Effector memory CD8-positive, alpha-beta T cell (primary cell): ENCODE measurements around the gene BBOX1.
"Not testable (repeated sequence)": the region's sequence is repeated elsewhere in the genome, so short reads cannot be mapped to it uniquely, and the experiment has no call there.

ENCODE experiments used
- ATAC-seq: fragments of 150-1000 bp; cut with Tn5 transposase; replicated peaks from 2 replicates; pipeline ENCODE4 v1.10.0; 2021; ENCODE audit warnings: mild to moderate bottlenecking, moderate library complexity
- DNase-seq, 3 experiments: peaks; one replicate each; pipeline ENCODE4 v3.0.0; 2021
- H3K27ac Mint-ChIP-seq, 2 donors: one replicate each; pipeline ENCODE4 v1.8.0; 2022; ENCODE audit warnings: mild to moderate bottlenecking in 2 of 2, mixed read lengths in 2 of 2, moderate library complexity in 2 of 2
- H3K27me3 Mint-ChIP-seq, 2 donors: one replicate each; pipeline ENCODE4 v1.8.0; 2022; ENCODE audit warnings: mixed read lengths in 2 of 2
- H3K36me3 Mint-ChIP-seq: one replicate; pipeline ENCODE4 v1.8.0; 2022; ENCODE audit warnings: mild to moderate bottlenecking, moderate library complexity, mixed read lengths; ENCODE audit not compliant: insufficient read depth
- H3K4me1 Mint-ChIP-seq, 2 donors: one replicate each; pipeline ENCODE4 v1.8.0; 2022; ENCODE audit warnings: low read depth in 2 of 2, mixed read lengths in 2 of 2
- H3K4me3 Mint-ChIP-seq, 2 donors: one replicate each; pipeline ENCODE4 v1.8.0; 2022; ENCODE audit warnings: mild to moderate bottlenecking in 2 of 2, mixed read lengths in 2 of 2, moderate library complexity in 2 of 2
- H3K9me3 Mint-ChIP-seq, 2 donors: one replicate each; pipeline ENCODE4 v1.8.0; 2022; ENCODE audit warnings: mixed read lengths in 2 of 2

The BBOX1 gene

GRCh38 chr11:27171376-27171958, 130.9 kb downstream of the BBOX1 start:
- no peaks in the 10 kb centered on the region for H3K4me1 Mint-ChIP-seq
- no peak overlapping the region for H3K4me3 Mint-ChIP-seq
- ATAC-seq (no peak), DNase-seq (no peak)
- no peak overlapping the region for H3K27ac Mint-ChIP-seq
- H3K9me3 Mint-ChIP-seq, result no peaks in the 10 kb centered on the region
- peaks cover 0 to 15% of the 10 kb centered on the region in 2 donors for H3K27me3 Mint-ChIP-seq
- H3K36me3 Mint-ChIP-seq, result no peaks in the 10 kb centered on the region

- no peak overlapping the region for H3K27ac Mint-ChIP-seq
- DNase-seq, result no peak
- H3K27me3 Mint-ChIP-seq, result peaks cover 5 to 24% of the 10 kb centered on the region in 2 donors
- no peaks in the 10 kb centered on the region for H3K4me1 Mint-ChIP-seq
- no peak overlapping the region for H3K4me3 Mint-ChIP-seq
- peaks cover 0 to 2% of the 10 kb centered on the region in 2 donors for H3K9me3 Mint-ChIP-seq
- no peaks in the 10 kb centered on the region for H3K36me3 Mint-ChIP-seq
- ATAC-seq, result no peak
Measured at GRCh38 chr11:27173545-27173944, 132.9 kb downstream of the BBOX1 start.

- H3K27me3 Mint-ChIP-seq, result peaks cover 6 to 24% of the 10 kb centered on the region in 2 donors
- no peaks in the 10 kb centered on the region for H3K4me1 Mint-ChIP-seq
- H3K27ac Mint-ChIP-seq, result no peak overlapping the region
- peaks cover 0 to 2% of the 10 kb centered on the region in 2 donors for H3K9me3 Mint-ChIP-seq
- no peak for ATAC-seq
- no peaks in the 10 kb centered on the region for H3K36me3 Mint-ChIP-seq
- DNase-seq, result no peak
- no peak overlapping the region for H3K4me3 Mint-ChIP-seq
Measured at GRCh38 chr11:27174021-27174420, 133.4 kb downstream of the BBOX1 start.

- DNase-seq, result no peak
- Mint-ChIP-seq H3K4me3 (no peak overlapping the region), H3K4me1 (no peaks in the 10 kb centered on the region), H3K27me3 (peaks cover 6 to 18% of the 10 kb centered on the region in 2 donors), H3K36me3 (no peaks in the 10 kb centered on the region), H3K9me3 (peaks cover 0 to 2% of the 10 kb centered on the region in 2 donors), H3K27ac (no peak overlapping the region)
- ATAC-seq, result no peak
Measured at GRCh38 chr11:27174672-27175210, 134.1 kb downstream of the BBOX1 start.

GRCh38 chr11:27175562-27175961, 134.9 kb downstream of the BBOX1 start:
- ATAC-seq, H3K36me3 Mint-ChIP-seq, DNase-seq, H3K27ac Mint-ChIP-seq, H3K9me3 Mint-ChIP-seq, H3K4me3 Mint-ChIP-seq, H3K4me1 Mint-ChIP-seq: not testable (repeated sequence)
- H3K27me3 Mint-ChIP-seq, result peaks cover 6 to 18% of the 10 kb centered on the region in 2 donors
